A204.1 (cell line): Measurements from ENCODE around the gene ADAMTSL1.

ENCODE experiments used
- FAIRE-seq: peaks from 2 replicates; lab custom pipeline; 2012; peaks lifted over from hg19 to GRCh38; lab: Jason Lieb, UNC

Gene ADAMTSL1

GRCh38 chr9:18741359-18741758 lies 267.4 kb downstream of the ADAMTSL1 start:
- FAIRE-seq, result no peak

- no peak for FAIRE-seq
Observed at GRCh38 chr9:18741945-18742344, 268.0 kb downstream of the ADAMTSL1 start.

DNA sequence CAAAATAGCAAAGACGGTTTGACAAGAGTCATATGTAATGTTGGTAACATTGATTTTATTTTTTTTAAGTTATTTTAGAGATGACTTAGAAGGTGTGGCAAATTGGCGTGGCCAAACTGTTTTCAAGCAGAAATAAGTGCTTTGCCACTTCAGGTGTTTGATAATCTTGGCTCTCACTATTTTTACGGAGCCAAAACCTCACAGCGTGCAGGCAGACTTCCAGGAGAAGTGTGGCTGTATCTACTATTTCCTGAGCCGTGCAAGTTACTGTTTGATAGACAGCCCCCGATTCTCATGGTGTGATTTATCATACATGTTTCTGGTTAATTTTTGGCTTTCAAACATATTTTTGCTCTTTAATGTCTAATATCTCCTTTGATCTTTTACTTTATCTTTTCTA lies 269.5 kb downstream of the ADAMTSL1 start:
- FAIRE-seq, result no peak

GRCh38 chr9:18743971-18744370 lies 270.0 kb downstream of the ADAMTSL1 start:
- no peak for FAIRE-seq

DNA sequence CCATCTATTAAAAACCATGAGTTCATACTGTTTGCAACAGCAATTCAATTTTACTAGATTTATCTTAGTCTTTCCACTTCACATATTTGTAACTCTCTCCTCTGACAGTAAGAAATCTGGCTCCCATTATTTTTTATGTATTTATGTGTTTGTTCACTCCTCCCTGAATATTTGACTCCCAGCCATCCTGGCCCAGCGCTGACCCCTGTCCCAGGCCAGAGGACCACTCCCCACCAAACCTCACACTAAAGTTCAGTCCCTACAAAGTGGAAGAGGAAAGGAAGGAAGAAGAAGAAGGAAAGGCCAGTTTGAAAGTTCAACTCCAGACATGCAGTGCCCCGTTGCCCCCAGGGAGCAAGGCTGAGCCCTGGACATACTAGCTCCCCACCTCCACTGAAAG lies 271.8 kb downstream of the ADAMTSL1 start:
- no peak for FAIRE-seq

- FAIRE-seq, result no peak
Observed at GRCh38 chr9:18746631-18747030, 272.7 kb downstream of the ADAMTSL1 start.

DNA sequence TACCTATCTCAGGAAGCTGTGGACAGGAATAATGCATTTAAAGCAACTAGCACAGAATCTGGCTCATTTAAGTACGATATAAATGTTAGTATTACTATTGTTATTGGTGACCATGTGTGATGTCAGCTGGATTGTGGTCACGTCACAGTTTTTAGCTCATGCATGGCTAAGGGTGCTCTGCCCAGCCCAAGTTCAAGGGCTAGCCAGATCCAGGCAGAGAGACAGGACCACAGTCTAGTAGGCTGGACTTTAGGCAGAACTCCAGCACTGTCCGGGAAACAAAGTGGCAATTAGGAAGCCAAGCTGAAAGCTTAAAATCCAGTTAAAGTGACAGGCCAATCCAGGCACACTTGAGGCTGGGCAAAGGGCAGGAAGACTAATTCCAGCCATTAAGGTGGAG lies 273.6 kb downstream of the ADAMTSL1 start:
- no peak for FAIRE-seq

DNA sequence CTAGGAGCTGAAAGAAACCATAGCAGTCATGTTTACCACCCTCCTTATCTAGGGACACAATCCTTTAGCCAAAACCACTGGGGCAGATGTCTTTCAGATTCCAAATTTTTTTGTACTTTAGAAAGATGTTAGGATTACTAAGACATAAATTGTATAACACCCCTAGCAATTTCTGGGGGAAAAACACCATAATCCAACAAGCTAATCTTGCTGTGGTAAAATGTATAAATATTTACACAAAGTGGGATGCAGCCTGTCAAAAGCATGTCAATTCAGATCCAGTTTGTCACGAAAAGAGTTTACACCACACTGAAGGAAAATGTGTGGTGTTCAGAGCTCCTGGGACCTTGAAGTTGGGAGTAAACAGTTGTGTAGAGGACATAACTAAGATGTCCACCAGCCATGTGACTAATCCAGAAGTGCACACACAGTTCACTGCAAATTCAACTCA lies 274.3 kb downstream of the ADAMTSL1 start:
- no peak for FAIRE-seq

GRCh38 chr9:18749711-18750110 lies 275.8 kb downstream of the ADAMTSL1 start:
- FAIRE-seq, result no peak

GRCh38 chr9:18753904-18754303 lies 280.0 kb downstream of the ADAMTSL1 start:
- FAIRE-seq, result no peak

GRCh38 chr9:18754537-18754936 lies 280.6 kb downstream of the ADAMTSL1 start:
- FAIRE-seq, result no peak

DNA sequence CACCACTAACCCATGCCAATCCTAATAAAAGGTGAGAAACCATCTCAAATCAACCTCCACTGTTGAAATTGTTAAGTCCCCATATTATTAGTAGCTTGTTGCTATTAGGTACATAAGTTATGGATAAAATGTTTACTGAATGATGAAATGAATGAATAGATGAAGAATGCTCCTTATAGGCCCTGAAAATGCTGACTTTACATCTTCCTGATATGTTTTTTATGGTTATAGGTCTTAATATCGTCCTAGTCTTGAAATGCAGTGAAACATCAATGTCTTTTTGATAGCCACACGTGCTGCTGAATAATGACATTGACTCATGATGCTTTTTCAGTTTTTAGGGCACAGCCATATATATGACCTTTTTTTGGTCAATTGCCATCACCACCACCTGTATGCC lies 281.3 kb downstream of the ADAMTSL1 start:
- FAIRE-seq, result no peak

- no peak for FAIRE-seq
Observed at GRCh38 chr9:18756712-18757125, 282.8 kb downstream of the ADAMTSL1 start.

DNA sequence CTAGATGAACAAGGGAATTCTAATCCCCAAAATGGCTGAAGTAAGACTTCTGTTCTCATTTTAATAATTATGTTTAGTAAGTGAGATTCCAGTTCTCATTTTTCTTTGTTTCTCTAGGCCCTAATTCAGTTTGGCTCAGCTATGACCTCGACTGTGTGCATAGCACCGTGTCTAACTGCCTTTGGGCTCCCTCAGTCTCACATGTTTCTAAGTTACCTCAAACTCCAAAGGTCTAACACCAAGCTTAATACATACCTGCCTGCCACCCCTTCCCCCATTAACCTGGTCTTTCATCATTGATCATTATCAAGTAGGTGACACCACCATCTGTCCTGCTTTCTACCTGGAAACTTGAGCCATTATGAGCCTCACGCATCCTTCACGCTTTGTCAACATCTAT lies 285.9 kb downstream of the ADAMTSL1 start:
- FAIRE-seq, result no peak

- FAIRE-seq, result no peak
Observed at GRCh38 chr9:18761742-18762300, 287.9 kb downstream of the ADAMTSL1 start.

DNA sequence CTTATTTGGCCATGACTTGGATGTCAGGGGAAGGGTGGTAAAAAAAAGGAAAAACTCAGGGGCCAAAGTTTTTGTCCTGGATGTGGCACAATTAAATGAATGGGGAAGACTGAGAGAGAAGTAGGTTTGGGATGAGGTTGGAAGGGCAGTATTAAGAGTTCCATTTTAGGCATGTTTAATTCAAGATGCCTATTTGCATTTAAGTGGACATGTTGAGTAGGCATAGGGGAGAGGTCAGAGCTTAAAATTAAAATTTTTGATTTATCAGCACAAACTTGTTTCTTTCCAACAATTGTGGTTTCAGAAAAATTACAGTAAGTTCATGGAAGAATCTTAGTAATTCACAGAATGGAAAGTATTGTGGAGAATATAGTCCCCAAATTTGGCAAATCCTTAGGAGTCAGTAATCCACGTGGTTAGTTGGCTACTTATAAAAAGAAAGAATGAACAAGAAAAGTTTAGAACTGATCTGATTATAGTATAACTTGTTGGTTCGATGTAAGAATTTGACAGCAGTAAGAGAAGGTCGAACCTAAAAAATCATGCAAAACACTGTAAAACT lies 293.1 kb downstream of the ADAMTSL1 start:
- FAIRE-seq, result no peak

DNA sequence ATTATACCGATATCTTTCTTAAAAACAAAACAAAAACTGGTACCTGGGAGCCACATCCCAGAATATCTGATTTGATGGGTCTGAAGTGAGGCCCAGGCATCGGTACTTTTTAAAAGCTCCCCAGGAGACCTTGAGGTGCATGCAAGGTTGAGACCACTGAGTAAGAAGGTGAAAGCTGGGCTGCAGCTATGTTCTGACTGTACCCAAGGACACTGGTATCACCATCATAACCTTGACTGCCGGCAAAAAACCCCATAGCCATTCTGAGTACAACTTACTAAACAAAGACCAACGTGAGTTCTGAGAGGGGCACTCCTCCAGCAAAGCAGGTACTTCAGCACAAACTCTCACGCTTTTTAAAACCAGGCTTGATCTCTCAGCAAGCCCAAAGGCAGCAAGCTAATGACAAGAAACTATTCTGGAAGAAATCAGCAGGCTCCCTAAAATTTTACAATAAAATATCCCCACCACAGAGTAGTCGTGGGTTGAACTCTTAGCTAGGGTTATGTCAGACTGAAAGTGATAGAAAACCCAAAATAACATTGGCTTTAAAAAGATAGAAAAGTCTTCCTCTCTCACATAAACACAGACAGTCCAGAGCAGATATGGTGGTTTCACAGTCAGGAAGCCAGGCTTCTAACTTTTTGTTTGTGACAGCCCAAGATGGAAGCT lies 295.1 kb downstream of the ADAMTSL1 start:
- no peak for FAIRE-seq

- FAIRE-seq, result no peak
Observed at GRCh38 chr9:18770131-18770908, 296.4 kb downstream of the ADAMTSL1 start.

DNA sequence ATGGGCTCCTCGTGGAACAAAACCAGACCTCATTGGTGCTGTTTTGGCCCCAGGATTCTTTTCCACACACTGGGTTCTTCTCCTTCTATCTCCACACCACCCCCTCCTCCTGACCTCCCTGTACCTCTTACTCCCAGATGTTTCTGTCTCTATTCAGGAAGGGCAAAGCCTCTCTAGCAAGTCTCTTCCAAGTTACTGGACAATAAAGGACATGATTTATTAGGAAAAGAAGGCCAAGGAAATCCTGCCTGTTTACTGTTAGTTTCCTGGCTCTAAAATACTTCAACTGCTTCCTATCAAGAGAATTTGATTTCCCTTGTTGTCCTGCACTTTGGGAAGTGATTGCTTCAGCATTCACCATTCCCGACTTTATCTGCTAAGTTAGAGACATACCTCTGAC lies 297.1 kb downstream of the ADAMTSL1 start:
- no peak for FAIRE-seq

GRCh38 chr9:18771763-18772162 lies 297.8 kb downstream of the ADAMTSL1 start:
- FAIRE-seq, result no peak

DNA sequence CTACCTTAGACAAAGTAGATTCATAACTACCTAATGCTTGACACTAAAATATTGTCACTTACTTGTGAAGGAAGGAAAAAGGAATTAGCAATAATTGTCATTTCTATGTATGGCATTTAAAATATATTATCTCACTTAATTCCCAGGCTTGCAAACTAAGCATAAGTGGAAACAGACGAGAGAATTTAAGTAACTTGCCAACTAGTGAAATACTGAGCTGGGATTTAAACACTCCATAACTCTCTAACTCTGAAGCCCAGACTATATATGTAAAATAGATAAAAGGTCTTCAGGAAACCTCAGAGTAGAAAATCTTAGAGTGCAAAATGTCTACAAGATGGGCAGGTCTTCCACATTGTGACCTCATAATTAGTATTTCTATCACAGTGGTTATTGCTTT lies 301.3 kb downstream of the ADAMTSL1 start:
- no peak for FAIRE-seq

- FAIRE-seq, result no peak
Observed at GRCh38 chr9:18775930-18776329, 302.0 kb downstream of the ADAMTSL1 start.
